DND-41 (cell line): ENCODE data around the gene GNB5.

Source experiments
- ATAC-seq: fragments of 200-7000 bp; cut with Tn5 transposase; 3 replicates; pipeline ENCODE4 v1.9.1; 2021; ENCODE audit warnings: low read depth; ENCODE audit not compliant: insufficient read depth
- DNase-seq: peaks from one replicate; pipeline ENCODE4 v3.0.0-alpha.2; 2020
- H2AFZ ChIP-seq: 2 replicates; pipeline ENCODE4 v1.6.0; 2012; ENCODE audit warnings: low read depth, low read length
- H3K27ac ChIP-seq: 2 replicates; pipeline ENCODE4 v1.5.1; 2012; ENCODE audit warnings: low read length, inconsistent platforms
- H3K27me3 ChIP-seq: fragments of 200-600 bp; sonication (generic); 2 replicates; pipeline ENCODE4 v1.6.0; 2012; ENCODE audit warnings: low read length, mild to moderate bottlenecking, inconsistent platforms; ENCODE audit not compliant: insufficient read depth, poor library complexity
- H3K36me3 ChIP-seq: 2 replicates; pipeline ENCODE4 v1.5.1; 2012; ENCODE audit warnings: low read length, inconsistent platforms; ENCODE audit not compliant: insufficient read depth
- H3K4me1 ChIP-seq: 2 replicates; pipeline ENCODE4 v1.5.1; 2012; ENCODE audit warnings: mild to moderate bottlenecking, low read length; ENCODE audit not compliant: insufficient read depth
- H3K4me2 ChIP-seq: 2 replicates; pipeline ENCODE4 v1.6.0; 2012; ENCODE audit warnings: mild to moderate bottlenecking, moderate library complexity, low read length, inconsistent platforms; ENCODE audit not compliant: insufficient read depth
- H3K4me3 ChIP-seq, 2 experiments: fragments of 200-600 bp in 1 of 2; shearing (Covaris generic) in 1 of 2; 2 replicates each; pipeline ENCODE4 v1.5.1; 2012 to 2016; ENCODE audit warnings: inconsistent platforms in 2 of 2, low read length in 2 of 2, mild to moderate bottlenecking in 2 of 2, low read depth in 1 of 2, moderate library complexity in 1 of 2
- H3K79me2 ChIP-seq: 2 replicates; pipeline ENCODE4 v1.6.0; 2012; ENCODE audit warnings: low read length, inconsistent platforms; ENCODE audit not compliant: insufficient read depth
- H3K9ac ChIP-seq: 2 replicates; pipeline ENCODE4 v1.6.0; 2012; ENCODE audit warnings: low read depth, mild to moderate bottlenecking, inconsistent platforms, low read length, moderate library complexity
- H3K9me3 ChIP-seq: 2 replicates; pipeline ENCODE4 v1.5.1; 2012; ENCODE audit warnings: low read length, moderate library complexity, mild to moderate bottlenecking, inconsistent platforms; ENCODE audit not compliant: insufficient read depth, severe bottlenecking
- H4K20me1 ChIP-seq: 2 replicates; pipeline ENCODE4 v1.6.0; 2012; ENCODE audit warnings: low read length; ENCODE audit not compliant: insufficient read depth
- CTCF ChIP-seq: IDR thresholded peaks from 2 replicates; pipeline ENCODE4 v1.5.1; 2012; ENCODE audit warnings: borderline replicate concordance, low read length, moderate library complexity, mild to moderate bottlenecking; ENCODE audit not compliant: poor library complexity, severe bottlenecking; ENCODE audit errors: extremely low read depth
- EZH2 ChIP-seq: IDR thresholded peaks from 3 replicates; pipeline ENCODE4 v1.6.1; 2012; ENCODE audit warnings: borderline replicate concordance, low read depth, mild to moderate bottlenecking, moderate library complexity, low read length, inconsistent platforms; ENCODE audit not compliant: severe bottlenecking

The GNB5 gene

GRCh38 chr15:52225230-52225629 is 34.0 kb upstream of the GNB5 start:
- H3K4me3 ChIP-seq: no peak overlapping the region
- no peak overlapping the region for H2AFZ ChIP-seq
- H3K27ac ChIP-seq: no peak overlapping the region
- peaks cover 19% of the 10 kb centered on the region for H3K4me1 ChIP-seq
- H4K20me1 ChIP-seq: no peaks in the 10 kb centered on the region
- H3K9ac ChIP-seq: no peak overlapping the region
- TF ChIP-seq CTCF: no peak
- no peak for TF ChIP-seq EZH2
- H3K36me3 ChIP-seq: no peaks in the 10 kb centered on the region
- H3K9me3 ChIP-seq: no peaks in the 10 kb centered on the region
- H3K79me2 ChIP-seq: no peaks in the 10 kb centered on the region
- DNase-seq: no peak
- no peak overlapping the region for H3K4me2 ChIP-seq
- no peak for ATAC-seq
- no peaks in the 10 kb centered on the region for H3K27me3 ChIP-seq

- H3K4me1 ChIP-seq: peaks cover 22% of the 10 kb centered on the region
- no peak overlapping the region for H3K4me2 ChIP-seq
- no peaks in the 10 kb centered on the region for H3K36me3 ChIP-seq
- DNase-seq: no peak
- no peaks in the 10 kb centered on the region for H3K9me3 ChIP-seq
- H3K79me2 ChIP-seq: no peaks in the 10 kb centered on the region
- no peak overlapping the region for H3K27ac ChIP-seq
- H3K4me3 ChIP-seq: no peak overlapping the region
- H4K20me1 ChIP-seq: no peaks in the 10 kb centered on the region
- no peaks in the 10 kb centered on the region for H3K27me3 ChIP-seq
- no peak overlapping the region for H3K9ac ChIP-seq
- TF ChIP-seq EZH2 (no peak), CTCF (no peak)
- H2AFZ ChIP-seq: no peak overlapping the region
- no peak for ATAC-seq
Measured at GRCh38 chr15:52224211-52224610, 33.0 kb upstream of the GNB5 start.

GRCh38 chr15:52221730-52222129 is 30.5 kb upstream of the GNB5 start:
- H3K79me2 ChIP-seq: no peaks in the 10 kb centered on the region
- ATAC-seq (peak; percentile 3; the same call in 1 of the 3 replicates), DNase-seq (no peak)
- H3K36me3 ChIP-seq: no peaks in the 10 kb centered on the region
- H2AFZ ChIP-seq: peak overlapping the region; percentile 65
- peaks cover 22% of the 10 kb centered on the region for H3K4me1 ChIP-seq
- no peaks in the 10 kb centered on the region for H3K9me3 ChIP-seq
- peak overlapping the region; percentile 71 for H3K27ac ChIP-seq
- H3K9ac ChIP-seq: 0 out of 2 replicates have a peak overlapping the region, but pooled peaks have one; percentile 19
- no peak overlapping the region for H3K4me3 ChIP-seq
- H3K27me3 ChIP-seq: no peaks in the 10 kb centered on the region
- TF ChIP-seq CTCF (no peak), EZH2 (no peak)
- H4K20me1 ChIP-seq: no peaks in the 10 kb centered on the region
- peak overlapping the region; percentile 54 for H3K4me2 ChIP-seq
